ENCODE results near the gene PAIP2. TPM values are rescaled to one million over a fixed set of nuclear protein-coding genes. Genes with fewer than 3 reads are reported as not detected.

PAIP2 gene
- total and polyA plus RNA-seq, 8 donors, result 12.7 to 104 (median 60.2) TPM

- Histone ChIP-seq H3K4me1 (peaks cover 28 to 97% (median 65%) of the 10 kb centered on the region in 4 donors), H3K27me3 (no peaks in the 10 kb centered on the region), H3K27ac (no peak overlapping the region), H3K36me3 (peaks cover 12 to 30% (median 15%) of the 10 kb centered on the region in 4 donors), H3K4me3 (no peak overlapping the region), H3K9me3 (no peaks in the 10 kb centered on the region)
- DNase-seq, result no peak
- TF ChIP-seq POLR2A (IDR thresholded peaks at IDR 0.05) (no peak), CTCF (IDR thresholded peaks at IDR 0.05) (no peak), EP300 (IDR thresholded peaks at IDR 0.05) (no peak), POLR2AphosphoS5 (IDR thresholded peaks at IDR 0.05) (no peak)
- intact Hi-C loops (cut with DNase I; ENCODE audit: low total_unique reads), result no loop called here
- 84 to 90% (median 89%) methylated on average over 9 of the region's 9 CpGs for WGBS, 5 donors
Measured at GRCh38 chr5:139312075-139312474, 29.6 kb upstream of the PAIP2 start.

- Histone ChIP-seq H3K27ac (no peak overlapping the region), H3K27me3 (no peaks in the 10 kb centered on the region), H3K9me3 (no peaks in the 10 kb centered on the region), H3K4me1 (peaks cover 17 to 75% (median 48%) of the 10 kb centered on the region in 4 donors), H3K36me3 (peaks cover 34 to 52% (median 37%) of the 10 kb centered on the region in 4 donors), H3K4me3 (no peak overlapping the region)
- no peak for TF ChIP-seq POLR2A (IDR thresholded peaks at IDR 0.05)
- TF ChIP-seq CTCF (IDR thresholded peaks at IDR 0.05), result no peak
- TF ChIP-seq POLR2AphosphoS5 (IDR thresholded peaks at IDR 0.05), result no peak
- 45 to 66% (median 54%) methylated on average over 1 of the region's 1 CpG for WGBS, 5 donors
- intact Hi-C loops (cut with DNase I; ENCODE audit: low total_unique reads), result no loop called here
- DNase-seq, result no peak
Measured at GRCh38 chr5:139314276-139314675, 27.4 kb upstream of the PAIP2 start.

- Histone ChIP-seq H3K27me3 (no peaks in the 10 kb centered on the region), H3K27ac (no peak overlapping the region), H3K9me3 (no peaks in the 10 kb centered on the region), H3K4me3 (no peak overlapping the region), H3K4me1 (peaks cover 10 to 66% (median 41%) of the 10 kb centered on the region in 4 donors), H3K36me3 (peaks cover 42 to 61% (median 45%) of the 10 kb centered on the region in 4 donors)
- 73 to 82% (median 79%) methylated on average over 3 of the region's 3 CpGs for WGBS, 5 donors
- intact Hi-C loops (cut with DNase I; ENCODE audit: low total_unique reads), result no loop called here
- no peak for DNase-seq
- TF ChIP-seq POLR2A (IDR thresholded peaks at IDR 0.05), result no peak
- TF ChIP-seq POLR2AphosphoS5 (IDR thresholded peaks at IDR 0.05), result no peak
- no peak for TF ChIP-seq CTCF (IDR thresholded peaks at IDR 0.05)
- TF ChIP-seq EP300 (IDR thresholded peaks at IDR 0.05), result no peak
Measured at GRCh38 chr5:139315056-139315615, 26.5 kb upstream of the PAIP2 start.

- TF ChIP-seq EP300 (IDR thresholded peaks at IDR 0.05), result no peak
- no peak for TF ChIP-seq POLR2A (IDR thresholded peaks at IDR 0.05)
- no peak for TF ChIP-seq CTCF (IDR thresholded peaks at IDR 0.05)
- no peak for TF ChIP-seq POLR2AphosphoS5 (IDR thresholded peaks at IDR 0.05)
- intact Hi-C loops (cut with DNase I; ENCODE audit: low total_unique reads), result no loop called here
- no peaks in the 10 kb centered on the region for H3K9me3 ChIP-seq
- WGBS, 5 donors, result 61 to 79% (median 70%) methylated on average over 6 of the region's 6 CpGs
- peaks cover 6 to 37% (median 34%) of the 10 kb centered on the region in 4 donors for H3K36me3 ChIP-seq
- no peak overlapping the region for H3K4me3 ChIP-seq
- no peak overlapping the region for H3K27ac ChIP-seq
- no peaks in the 10 kb centered on the region for H3K27me3 ChIP-seq
- no peak for DNase-seq
- H3K4me1 ChIP-seq, result peaks cover 1 to 14% (median 8%) of the 10 kb centered on the region in 4 donors
Measured at GRCh38 chr5:139335811-139336210, 5.8 kb upstream of the PAIP2 start.
